GM18499 (cell line): ENCODE data around the gene KCTD12.
"Not testable (repeated sequence)": the region's sequence is repeated elsewhere in the genome, so short reads cannot be mapped to it uniquely, and the experiment has no call there.

Source experiments
- ATAC-seq: cut with Tn5 transposase; IDR thresholded peaks from one replicate; pipeline ENCODE4 v1.9.1; 2021; ENCODE audit warnings: moderate number of reproducible peaks; ENCODE audit not compliant: insufficient read depth, unreplicated experiment

KCTD12 gene

GRCh38 chr13:76886292-76887075 is at the start of gene KCTD12:
Gene KCTD12 (minus strand): TSS chr13:76886405. CDS start chr13:76886148, 257 bp downstream.
- ATAC-seq = peak; percentile 47

GRCh38 chr13:76934671-76935070 is 48.5 kb upstream of the KCTD12 start:
- ATAC-seq = no peak

- no peak for ATAC-seq
Observed at GRCh38 chr13:76932076-76932475, 45.9 kb upstream of the KCTD12 start.

- no peak for ATAC-seq
Observed at GRCh38 chr13:76929851-76930374, 43.7 kb upstream of the KCTD12 start.

- ATAC-seq = no peak
Observed at GRCh38 chr13:76929320-76929719, 43.1 kb upstream of the KCTD12 start.

- no peak for ATAC-seq
Observed at GRCh38 chr13:76928456-76928855, 42.3 kb upstream of the KCTD12 start.

- ATAC-seq = no peak
Observed at GRCh38 chr13:76927955-76928354, 41.8 kb upstream of the KCTD12 start.

GRCh38 chr13:76925115-76925514 is 38.9 kb upstream of the KCTD12 start:
- ATAC-seq = no peak

- ATAC-seq = no peak
Observed at GRCh38 chr13:76921516-76921915, 35.3 kb upstream of the KCTD12 start.

- not testable (repeated sequence) for ATAC-seq
Observed at GRCh38 chr13:76917755-76918481, 31.7 kb upstream of the KCTD12 start.

- no peak for ATAC-seq
Observed at GRCh38 chr13:76917095-76917494, 30.9 kb upstream of the KCTD12 start.

GRCh38 chr13:76913898-76914297 is 27.7 kb upstream of the KCTD12 start:
- ATAC-seq = no peak

- no peak for ATAC-seq
Observed at GRCh38 chr13:76912476-76912875, 26.3 kb upstream of the KCTD12 start.

GRCh38 chr13:76904507-76904906 is 18.3 kb upstream of the KCTD12 start:
- ATAC-seq = no peak

GRCh38 chr13:76903544-76904162 is 17.4 kb upstream of the KCTD12 start:
- ATAC-seq = peak; percentile 93

GRCh38 chr13:76899066-76899465 is 12.9 kb upstream of the KCTD12 start:
- ATAC-seq = not testable (repeated sequence)

GRCh38 chr13:76897171-76897570 is 11.0 kb upstream of the KCTD12 start:
- ATAC-seq = not testable (repeated sequence)

- ATAC-seq = peak; percentile 71
Observed at GRCh38 chr13:76894401-76895110, 8.4 kb upstream of the KCTD12 start.

- no peak for ATAC-seq
Observed at GRCh38 chr13:76892488-76892887, 6.3 kb upstream of the KCTD12 start.

GRCh38 chr13:76890021-76890420 is 3.8 kb upstream of the KCTD12 start:
- ATAC-seq = no peak
